Endometrium (tissue), 2 donors: ENCODE measurements around the gene ATF3.
"Not testable (repeated sequence)": the region's sequence is repeated elsewhere in the genome, so short reads cannot be mapped to it uniquely, and the experiment has no call there.

Source experiments
- FAIRE-seq: peaks from 2 replicates; lab custom pipeline; 2012; peaks lifted over from hg19 to GRCh38; lab: Jason Lieb, UNC
- donor health status: control.
- donor health status: control.

Gene ATF3

GRCh38 chr1:212651521-212651920 lies 43.0 kb downstream of the ATF3 start:
- FAIRE-seq, result no peak

GRCh38 chr1:212651977-212652376 lies 43.4 kb downstream of the ATF3 start:
- FAIRE-seq, result no peak

- FAIRE-seq, result no peak
Observed at GRCh38 chr1:212652609-212653008, 44.0 kb downstream of the ATF3 start.

GRCh38 chr1:212655668-212656440 lies 47.3 kb downstream of the ATF3 start:
- FAIRE-seq, result no peak

- no peak for FAIRE-seq
Observed at GRCh38 chr1:212656730-212657129, 48.2 kb downstream of the ATF3 start.

GRCh38 chr1:212658250-212658649 lies 49.7 kb downstream of the ATF3 start:
- not testable (repeated sequence) for FAIRE-seq

GRCh38 chr1:212664409-212665199 lies 56.0 kb downstream of the ATF3 start:
- FAIRE-seq, result no peak

GRCh38 chr1:212665241-212666115 lies 56.9 kb downstream of the ATF3 start:
- FAIRE-seq, result no peak

- FAIRE-seq, result no peak
Observed at GRCh38 chr1:212666116-212666775, 57.7 kb downstream of the ATF3 start.

GRCh38 chr1:212667223-212668139 lies 58.9 kb downstream of the ATF3 start:
- no peak for FAIRE-seq

- no peak for FAIRE-seq
Observed at GRCh38 chr1:212668477-212668876, 59.9 kb downstream of the ATF3 start.

- no peak for FAIRE-seq
Observed at GRCh38 chr1:212669102-212669501, 60.5 kb downstream of the ATF3 start.

GRCh38 chr1:212669600-212669999 lies 61.0 kb downstream of the ATF3 start:
- no peak for FAIRE-seq

- no peak for FAIRE-seq
Observed at GRCh38 chr1:212670301-212670700, 61.7 kb downstream of the ATF3 start.
